T-cell (primary cell): ENCODE data around the gene GPRASP2. TPM values are rescaled to one million over a fixed set of nuclear protein-coding genes. Genes with fewer than 3 reads are reported as not detected.

Experiments used
- ATAC-seq, 4 experiments: fragments of 200-7000 bp in 3 of 4; fragments of 150-1000 bp in 1 of 4; cut with Tn5 transposase; replicated peaks in 1 of 4; 1 replicate in 3 of 4; 2 replicates in 1 of 4; pipeline ENCODE4 v1.10.0; 2021; ENCODE audit warnings: moderate library complexity in 3 of 4, mild to moderate bottlenecking in 2 of 4, moderate number of reproducible peaks in 1 of 4
- CTCF ChIA-PET, 2 donors: fragments of 300-600 bp; sonication (Branson Sonifier 250); formaldehyde crosslinking; loops; one replicate each; lab custom pipeline; 2022; ENCODE audit warnings: antibody characterized with exemption in 2 of 2; lab: Charles Lee
- POLR2A ChIA-PET, 2 donors: fragments of 300-600 bp; sonication (Branson Sonifier 250); formaldehyde crosslinking; loops; one replicate each; lab custom pipeline; 2022; ENCODE audit warnings: antibody characterized with exemption in 2 of 2; lab: Charles Lee
- DNase-seq, 35 experiments: peaks; one replicate each; pipeline versions ENCODE4 v3.0.0 to v3.0.0-alpha.2; 2013 to 2023
- H3K27ac ChIP-seq: one replicate; pipeline ENCODE4 v1.5.1; 2013; ENCODE audit warnings: low read length
- H3K27me3 ChIP-seq, 2 experiments: replicated peaks in 1 of 2; 1 replicate in 1 of 2; 2 replicates in 1 of 2; pipeline versions ENCODE4 v1.6.1 to v1.7.0; 2013; ENCODE audit warnings: low read length in 1 of 2, mixed read lengths in 1 of 2; ENCODE audit not compliant: control insufficient read depth in 2 of 2, insufficient read depth in 2 of 2; ENCODE audit errors: extremely low read depth in 1 of 2
- H3K36me3 ChIP-seq, 2 donors: 1 replicate in 1 of 2; 2 replicates in 1 of 2; pipeline versions ENCODE4 v1.6.1 to v1.7.0; 2013; ENCODE audit warnings: low read length in 1 of 2; ENCODE audit not compliant: control insufficient read depth in 2 of 2, insufficient read depth in 1 of 2; ENCODE audit errors: extremely low read depth in 1 of 2
- H3K4me1 ChIP-seq, 2 experiments: 1 replicate in 1 of 2; 2 replicates in 1 of 2; pipeline versions ENCODE4 v1.6.1 to v1.7.0; 2013; ENCODE audit warnings: low read length in 2 of 2, mixed read lengths in 1 of 2; ENCODE audit not compliant: insufficient read depth in 2 of 2, control insufficient read depth in 1 of 2; ENCODE audit errors: extremely low read depth in 1 of 2
- H3K4me3 ChIP-seq, 2 donors: 1 replicate in 1 of 2; 2 replicates in 1 of 2; pipeline versions ENCODE4 v1.5.1 to v1.7.0; 2013; ENCODE audit warnings: mild to moderate bottlenecking in 2 of 2, low read length in 1 of 2, moderate library complexity in 1 of 2; ENCODE audit not compliant: control insufficient read depth in 1 of 2; ENCODE audit errors: extremely low read depth in 1 of 2
- H3K9me3 ChIP-seq: 2 replicates; pipeline ENCODE4 v1.7.0; 2013
- H3K27ac Mint-ChIP-seq, 2 donors: one replicate each; pipeline ENCODE4 v1.8.0; 2020 to 2021; ENCODE audit warnings: mild to moderate bottlenecking in 2 of 2, mixed read lengths in 2 of 2
- H3K27me3 Mint-ChIP-seq, 2 donors: one replicate each; pipeline ENCODE4 v1.8.0; 2021 to 2022; ENCODE audit warnings: mixed read lengths in 2 of 2
- H3K36me3 Mint-ChIP-seq: one replicate; pipeline ENCODE4 v1.8.0; 2021; ENCODE audit warnings: mixed read lengths
- H3K4me1 Mint-ChIP-seq, 3 donors: one replicate each; pipeline ENCODE4 v1.8.0; 2020 to 2022; ENCODE audit warnings: mixed read lengths in 3 of 3, mild to moderate bottlenecking in 1 of 3
- H3K4me3 Mint-ChIP-seq, 3 donors: one replicate each; pipeline ENCODE4 v1.8.0; 2020 to 2022; ENCODE audit warnings: mild to moderate bottlenecking in 3 of 3, mixed read lengths in 3 of 3, moderate library complexity in 3 of 3
- H3K9me3 Mint-ChIP-seq, 3 donors: one replicate each; pipeline ENCODE4 v1.8.0; 2020 to 2022; ENCODE audit warnings: mixed read lengths in 3 of 3
- WGBS: methylation state at CpG from one replicate; pipeline ENCODE4 v1.1.5; 2013; ENCODE audit warnings: missing lambda C conversion rate; ENCODE audit not compliant: insufficient coverage; 5-methylcytosine and 5-hydroxymethylcytosine counted together
- total RNA-seq, 35 experiments: library from RNA in 6 of 35; stranded (reverse) in 6 of 35; fragments of 120-200 nt in 1 of 35; gene quantifications; one replicate each; pipeline versions ENCODE4 v1.2.1 to v1.2.4 and lab custom pipeline; 2013 to 2026

GPRASP2 gene
- total RNA-seq, 5 donors from 2014 or later (not counting 1 experiment from before 2014, with no cell fraction given), result 1.3 to 3.1 (median 1.4) TPM

DNA sequence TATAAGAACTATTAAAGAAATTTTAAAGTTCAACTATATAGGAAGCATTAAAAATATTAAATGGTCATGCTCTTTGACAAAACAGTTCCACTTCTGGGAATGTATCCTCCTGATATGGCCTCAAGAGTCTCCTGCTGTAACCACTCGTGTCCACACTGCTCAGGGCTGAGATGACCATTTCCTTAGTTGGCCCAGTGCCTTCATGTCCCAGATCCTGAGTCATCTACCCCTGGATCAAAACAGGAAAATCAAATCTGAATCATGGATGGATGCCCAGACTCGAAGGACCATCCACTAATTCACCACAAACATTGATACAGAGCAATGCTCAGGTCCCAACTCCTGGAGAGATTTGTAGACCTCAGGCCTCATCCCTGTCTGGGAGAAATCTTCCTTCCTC is 53.0 kb downstream of the GPRASP2 start:
- H3K4me1 ChIP-seq, result peaks cover 5 to 6% of the 10 kb centered on the region in 2 experiments
- H3K9me3 ChIP-seq, result no peaks in the 10 kb centered on the region
- Mint-ChIP-seq H3K4me3 (no peak overlapping the region), H3K27me3 (no peaks in the 10 kb centered on the region), H3K9me3 (no peaks in the 10 kb centered on the region), H3K27ac (no peak overlapping the region), H3K36me3 (no peaks in the 10 kb centered on the region), H3K4me1 (peaks cover 5 to 11% (median 9%) of the 10 kb centered on the region in 3 donors)
- no peak for ATAC-seq
- ChIA-PET POLR2A (interaction anchor here in 1 of 2 donors (1.1 kb wide), 1 partner anchor 11 kb away, joined by 4 read pairs; no protein-coding TSS in a partner anchor), CTCF (no interaction called here)
- no peak overlapping the region for H3K27ac ChIP-seq
- no peaks in the 10 kb centered on the region for H3K27me3 ChIP-seq
- WGBS, result 38% methylated on average over 1 of the region's 2 CpGs
- no peaks in the 10 kb centered on the region for H3K36me3 ChIP-seq
- DNase-seq, result no peak
- H3K4me3 ChIP-seq, result no peak overlapping the region

DNA sequence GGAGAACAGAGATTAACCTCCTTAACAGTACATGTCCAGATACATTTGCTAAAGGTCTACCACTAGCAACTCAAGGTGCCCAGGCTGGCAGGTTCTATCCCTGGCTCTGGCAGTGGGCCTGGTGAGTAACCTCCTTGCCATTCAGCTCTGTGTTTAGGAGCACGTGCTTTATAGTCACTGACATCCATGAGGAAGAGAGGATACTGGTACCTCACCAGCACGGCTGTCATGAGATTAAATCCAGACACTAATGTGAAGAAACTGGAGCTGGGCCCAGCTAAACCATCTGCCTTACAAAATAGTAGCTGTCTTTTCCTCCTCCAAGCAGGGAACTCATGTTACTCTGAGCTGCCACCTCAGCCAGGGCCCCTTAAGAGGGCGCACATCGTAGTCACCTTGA is 53.6 kb downstream of the GPRASP2 start:
- no peak overlapping the region for H3K27ac Mint-ChIP-seq
- POLR2A ChIA-PET, result interaction anchor here (0.6 to 1.1 kb wide), 2 partner anchors 11 to 203 kb away, joined by 4 to 12 read pairs; no protein-coding TSS in a partner anchor
- no peak for ATAC-seq

DNA sequence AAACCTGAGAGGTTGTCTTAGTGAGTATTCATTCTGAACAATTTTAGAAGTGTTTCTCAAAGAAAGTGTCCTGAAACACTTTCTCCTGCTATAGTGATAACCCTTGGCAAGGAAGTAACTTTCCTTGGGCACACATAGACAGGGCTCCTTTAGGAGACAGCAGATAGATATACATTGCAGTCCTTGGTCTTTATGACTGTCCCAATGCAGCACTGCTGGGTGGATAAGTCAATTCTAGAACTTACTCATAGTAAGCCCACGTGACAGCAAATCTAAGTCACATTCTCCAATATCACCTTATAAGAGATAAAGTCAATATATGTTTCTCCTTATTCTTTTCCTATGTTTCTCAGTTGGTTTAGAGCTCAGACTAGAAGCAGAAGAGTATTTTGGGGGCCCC is 55.0 kb downstream of the GPRASP2 start:
- no CpG with 5 or more reads among the region's 1 CpG for WGBS

More for the DNA sequence above, 53.6 kb downstream of the GPRASP2 start:
- CTCF ChIA-PET, result no interaction called here
- no peaks in the 10 kb centered on the region for H3K9me3 ChIP-seq
- Mint-ChIP-seq H3K4me3 (no peak overlapping the region), H3K36me3 (no peaks in the 10 kb centered on the region), H3K4me1 (peaks cover 5 to 14% (median 10%) of the 10 kb centered on the region in 3 donors), H3K27me3 (no peaks in the 10 kb centered on the region), H3K9me3 (no peaks in the 10 kb centered on the region)
- H3K36me3 ChIP-seq, result no peaks in the 10 kb centered on the region
- no CpG with 5 or more reads among the region's 4 CpGs for WGBS
- peaks cover 5 to 6% of the 10 kb centered on the region in 2 experiments for H3K4me1 ChIP-seq
- H3K27ac ChIP-seq, result no peak overlapping the region
- DNase-seq, result no peak
- no peak overlapping the region for H3K4me3 ChIP-seq
- no peaks in the 10 kb centered on the region for H3K27me3 ChIP-seq

More for the DNA sequence above, 55.0 kb downstream of the GPRASP2 start:
- Histone ChIP-seq H3K4me1 (peaks cover 5 to 6% of the 10 kb centered on the region in 2 experiments), H3K4me3 (no peak overlapping the region), H3K27ac (no peak overlapping the region), H3K36me3 (no peaks in the 10 kb centered on the region), H3K27me3 (no peaks in the 10 kb centered on the region), H3K9me3 (no peaks in the 10 kb centered on the region)
- Mint-ChIP-seq H3K27me3 (no peaks in the 10 kb centered on the region), H3K27ac (no peak overlapping the region), H3K4me3 (peak overlapping the region in 2 of 3 donors; percentile 34 to 36), H3K36me3 (no peaks in the 10 kb centered on the region), H3K4me1 (peaks cover 5 to 21% (median 14%) of the 10 kb centered on the region in 3 donors), H3K9me3 (no peaks in the 10 kb centered on the region)
- POLR2A ChIA-PET, result no interaction called here
- DNase-seq (no peak), ATAC-seq (no peak)
- CTCF ChIA-PET, result no interaction called here

Other genes with a start within 250 kb of the GPRASP2 start
- gene TCP11X2, start 240.6 kb upstream of the GPRASP2 start, total RNA-seq, result not detected
- gene TMSB15A, start 195.7 kb upstream of the GPRASP2 start, total RNA-seq, result not detected
- 10 to 100 TPM; 10.5 to 14.4 (median 12.1) TPM for gene ARMCX5, start 112.9 kb upstream of the GPRASP2 start, total RNA-seq
- gene GPRASP1, start 61.0 kb upstream of the GPRASP2 start, total RNA-seq, result 10 to 100 TPM; 32.6 to 69.1 (median 36.0) TPM
- gene GPRASP3, start 8.3 kb downstream of the GPRASP2 start, total RNA-seq, result 1 to 10 TPM; 1.5 to 3.1 (median 2.7) TPM
- gene RAB40AL, start 224.8 kb downstream of the GPRASP2 start, total RNA-seq, result under 1 TPM in 4 of 5 donors, not detected in 1; 0.26 to 0.82 (median 0.39) TPM